Neural progenitor cell (in vitro differentiated cells): ENCODE results near the gene RPA4. TPM values are rescaled to one million over a fixed set of nuclear protein-coding genes. Genes with fewer than 3 reads are reported as not detected.

Source experiments
- DNase-seq: peaks from one replicate; pipeline ENCODE4 v3.0.0-alpha.2; 2016; ENCODE audit warnings: low spot score
- H2AFZ ChIP-seq: fragments of 200-600 bp; sonication (generic); replicated peaks from 2 replicates; pipeline ENCODE4 v1.6.1; 2016; ENCODE audit warnings: antibody characterized with exemption
- H3F3A ChIP-seq: fragments of 200-600 bp; sonication (generic); 2 replicates; pipeline ENCODE4 v1.6.1; 2016; ENCODE audit warnings: antibody characterized with exemption, low read depth
- H3K27ac ChIP-seq: fragments of 200-600 bp; sonication (generic); 2 replicates; pipeline ENCODE4 v1.5.1; 2016; ENCODE audit warnings: mild to moderate bottlenecking
- H3K27me3 ChIP-seq: fragments of 200-600 bp; sonication (generic); 2 replicates; pipeline ENCODE4 v1.6.1; 2016; ENCODE audit warnings: mild to moderate bottlenecking, moderate library complexity
- H3K36me3 ChIP-seq: fragments of 200-600 bp; sonication (generic); 2 replicates; pipeline ENCODE4 v1.5.1; 2016
- H3K4me1 ChIP-seq: fragments of 200-600 bp; sonication (generic); 2 replicates; pipeline ENCODE4 v1.6.1; 2016; ENCODE audit warnings: mixed run types
- H3K4me2 ChIP-seq: fragments of 200-600 bp; sonication (generic); 2 replicates; pipeline ENCODE4 v1.6.1; 2016
- H3K4me3 ChIP-seq: fragments of 200-600 bp; sonication (generic); 2 replicates; pipeline ENCODE4 v1.5.1; 2016
- H3K79me2 ChIP-seq: fragments of 200-600 bp; sonication (generic); 2 replicates; pipeline ENCODE4 v1.6.1; 2016; ENCODE audit warnings: low read depth
- H3K9ac ChIP-seq: fragments of 200-600 bp; sonication (generic); 2 replicates; pipeline ENCODE4 v1.6.1; 2016
- H3K9me3 ChIP-seq: fragments of 200-600 bp; sonication (generic); 2 replicates; pipeline ENCODE4 v1.5.1; 2016; ENCODE audit warnings: low read depth
- H4K20me1 ChIP-seq: fragments of 200-600 bp; sonication (generic); 2 replicates; pipeline ENCODE4 v1.6.1; 2016; ENCODE audit warnings: low read depth
- H3K27ac Mint-ChIP-seq: 3 replicates; pipeline ENCODE4 v1.8.0; 2021; ENCODE audit warnings: mixed read lengths
- H3K27me3 Mint-ChIP-seq: 2 replicates; pipeline ENCODE4 v1.8.0; 2022; ENCODE audit warnings: low read depth, mild to moderate bottlenecking, inconsistent platforms, moderate library complexity, mixed read lengths; ENCODE audit not compliant: insufficient read depth
- H3K36me3 Mint-ChIP-seq: 3 replicates; pipeline ENCODE4 v1.8.0; 2021; ENCODE audit warnings: mixed read lengths
- H3K4me1 Mint-ChIP-seq: 3 replicates; pipeline ENCODE4 v1.8.0; 2021; ENCODE audit warnings: mixed read lengths
- H3K4me3 Mint-ChIP-seq: 3 replicates; pipeline ENCODE4 v1.8.0; 2021; ENCODE audit warnings: mild to moderate bottlenecking, moderate library complexity, mixed read lengths
- H3K9me3 Mint-ChIP-seq: 3 replicates; pipeline ENCODE4 v1.8.0; 2020; ENCODE audit warnings: mixed read lengths
- CTCF ChIP-seq: fragments of 200-600 bp; sonication (generic); IDR thresholded peaks from 2 replicates; pipeline ENCODE4 v1.5.1; 2017; ENCODE audit warnings: antibody characterized with exemption, mild to moderate bottlenecking
- EZH2 ChIP-seq: fragments of 200-600 bp; sonication (generic); IDR thresholded peaks from 2 replicates; pipeline ENCODE4 v1.6.1; 2017; ENCODE audit warnings: antibody characterized with exemption, mild to moderate bottlenecking, moderate library complexity
- EZH2phosphoT487 ChIP-seq: fragments of 200-600 bp; sonication (generic); IDR thresholded peaks from 2 replicates; pipeline ENCODE4 v1.6.1; 2017; ENCODE audit warnings: antibody characterized with exemption
- total RNA-seq: library from RNA; depleted of rRNA; stranded (reverse); fragments of >200 nt; gene quantifications from 2 replicates; pipeline ENCODE4 v1.2.3, GENCODE V29; 2015; ENCODE audit warnings: low replicate concordance

Gene RPA4
- total RNA-seq, 1 donor from 2014 or later = 0.34 TPM

GRCh38 chrX:96906741-96907140 lies 23.0 kb downstream of the RPA4 start:
- Mint-ChIP-seq H3K9me3 (no peaks in the 10 kb centered on the region), H3K4me3 (no peak overlapping the region), H3K4me1 (peaks cover 5% of the 10 kb centered on the region), H3K36me3 (no peaks in the 10 kb centered on the region), H3K27ac (no peak overlapping the region), H3K27me3 (no peaks in the 10 kb centered on the region)
- Histone ChIP-seq H3K9ac (no peak overlapping the region), H3K36me3 (no peaks in the 10 kb centered on the region), H3K27me3 (no peaks in the 10 kb centered on the region), H3K27ac (no peak overlapping the region), H3F3A (no peaks in the 10 kb centered on the region), H3K4me2 (no peak overlapping the region), H3K4me1 (peaks cover 6% of the 10 kb centered on the region), H4K20me1 (no peaks in the 10 kb centered on the region), H3K79me2 (no peaks in the 10 kb centered on the region), H2AFZ (no peak overlapping the region), H3K9me3 (no peaks in the 10 kb centered on the region), H3K4me3 (no peak overlapping the region)
- DNase-seq = no peak
- TF ChIP-seq EZH2 (no peak), CTCF (no peak), EZH2phosphoT487 (no peak)

GRCh38 chrX:96907516-96908272 lies 24.0 kb downstream of the RPA4 start:
- no peak overlapping the region for H3K4me2 ChIP-seq
- H3K4me1 ChIP-seq = peaks cover 6% of the 10 kb centered on the region
- H3K27ac Mint-ChIP-seq = no peak overlapping the region
- H3K9me3 ChIP-seq = no peaks in the 10 kb centered on the region
- no peak overlapping the region for H2AFZ ChIP-seq
- no peaks in the 10 kb centered on the region for H3K36me3 ChIP-seq
- no peaks in the 10 kb centered on the region for H4K20me1 ChIP-seq
- H3K27me3 ChIP-seq = no peaks in the 10 kb centered on the region
- H3K9ac ChIP-seq = no peak overlapping the region
- no peaks in the 10 kb centered on the region for H3F3A ChIP-seq
- no peaks in the 10 kb centered on the region for H3K79me2 ChIP-seq
- H3K27ac ChIP-seq = no peak overlapping the region
- H3K4me3 Mint-ChIP-seq = no peak overlapping the region
- DNase-seq = no peak
- no peaks in the 10 kb centered on the region for H3K36me3 Mint-ChIP-seq
- TF ChIP-seq CTCF (no peak), EZH2 (no peak), EZH2phosphoT487 (no peak)
- peaks cover 5% of the 10 kb centered on the region for H3K4me1 Mint-ChIP-seq
- no peaks in the 10 kb centered on the region for H3K27me3 Mint-ChIP-seq
- H3K9me3 Mint-ChIP-seq = no peaks in the 10 kb centered on the region
- no peak overlapping the region for H3K4me3 ChIP-seq

GRCh38 chrX:96909291-96909690 lies 25.6 kb downstream of the RPA4 start:
- H3K4me3 ChIP-seq = no peak overlapping the region
- no peaks in the 10 kb centered on the region for H3F3A ChIP-seq
- H3K4me2 ChIP-seq = no peak overlapping the region
- no peak overlapping the region for H3K27ac Mint-ChIP-seq
- H3K27me3 ChIP-seq = no peaks in the 10 kb centered on the region
- no peaks in the 10 kb centered on the region for H3K27me3 Mint-ChIP-seq
- no peaks in the 10 kb centered on the region for H3K9me3 Mint-ChIP-seq
- H3K4me1 ChIP-seq = peaks cover 6% of the 10 kb centered on the region
- H3K9me3 ChIP-seq = no peaks in the 10 kb centered on the region
- H3K4me3 Mint-ChIP-seq = no peak overlapping the region
- H3K36me3 Mint-ChIP-seq = no peaks in the 10 kb centered on the region
- H3K9ac ChIP-seq = no peak overlapping the region
- H3K36me3 ChIP-seq = no peaks in the 10 kb centered on the region
- no peaks in the 10 kb centered on the region for H4K20me1 ChIP-seq
- no peak for TF ChIP-seq CTCF
- TF ChIP-seq EZH2phosphoT487 = no peak
- no peak for TF ChIP-seq EZH2
- H3K4me1 Mint-ChIP-seq = peaks cover 5% of the 10 kb centered on the region
- H3K79me2 ChIP-seq = no peaks in the 10 kb centered on the region
- peak overlapping the region; percentile 48 for H2AFZ ChIP-seq
- DNase-seq = no peak
- no peak overlapping the region for H3K27ac ChIP-seq
